ENCODE measurements around the gene GJB5.

DNA sequence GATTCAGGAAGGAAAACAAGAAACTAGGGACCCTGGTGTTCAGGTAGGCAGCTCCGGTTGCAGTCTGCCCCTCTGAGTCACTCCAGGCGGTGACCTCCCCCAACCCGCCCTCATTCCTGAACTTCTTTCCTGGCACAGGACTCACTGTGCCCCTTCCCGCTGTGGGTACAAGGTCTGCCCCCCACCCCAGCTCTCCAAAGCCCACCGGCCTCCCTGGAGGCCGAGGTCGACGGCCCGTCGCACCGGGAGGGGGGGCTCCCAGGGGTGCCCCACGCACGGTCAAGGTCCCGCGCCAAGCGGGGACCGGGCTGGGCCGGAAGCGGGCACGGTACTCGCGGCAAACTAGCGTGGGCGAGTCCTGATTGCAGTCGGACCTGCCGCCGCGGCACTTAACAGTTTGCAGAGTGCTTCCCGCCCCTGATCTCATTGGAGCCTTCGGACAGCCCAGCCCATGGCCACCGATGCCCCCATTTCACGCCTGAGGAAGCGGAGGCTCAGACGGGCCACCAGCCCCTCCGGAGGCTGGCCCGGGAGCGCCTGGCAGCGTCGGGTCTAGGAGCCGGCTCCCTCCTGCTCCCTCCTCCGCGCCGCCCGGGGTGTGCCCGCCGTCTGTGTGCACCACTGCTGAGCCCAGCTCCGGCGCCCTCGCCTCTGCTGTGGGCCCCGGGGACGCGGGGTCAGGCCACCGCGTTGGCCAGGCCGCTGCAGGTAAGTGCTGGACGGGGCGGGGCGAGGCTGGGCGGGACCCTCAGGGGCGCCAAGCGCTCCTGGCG is 26.4 kb downstream of the GJB5 start, which contains the start of gene GJB3:
- TF ChIP-seq POLR2AphosphoS5 (IDR thresholded peaks at IDR 0.05), result no peak
- TF ChIP-seq, protein P1, sequence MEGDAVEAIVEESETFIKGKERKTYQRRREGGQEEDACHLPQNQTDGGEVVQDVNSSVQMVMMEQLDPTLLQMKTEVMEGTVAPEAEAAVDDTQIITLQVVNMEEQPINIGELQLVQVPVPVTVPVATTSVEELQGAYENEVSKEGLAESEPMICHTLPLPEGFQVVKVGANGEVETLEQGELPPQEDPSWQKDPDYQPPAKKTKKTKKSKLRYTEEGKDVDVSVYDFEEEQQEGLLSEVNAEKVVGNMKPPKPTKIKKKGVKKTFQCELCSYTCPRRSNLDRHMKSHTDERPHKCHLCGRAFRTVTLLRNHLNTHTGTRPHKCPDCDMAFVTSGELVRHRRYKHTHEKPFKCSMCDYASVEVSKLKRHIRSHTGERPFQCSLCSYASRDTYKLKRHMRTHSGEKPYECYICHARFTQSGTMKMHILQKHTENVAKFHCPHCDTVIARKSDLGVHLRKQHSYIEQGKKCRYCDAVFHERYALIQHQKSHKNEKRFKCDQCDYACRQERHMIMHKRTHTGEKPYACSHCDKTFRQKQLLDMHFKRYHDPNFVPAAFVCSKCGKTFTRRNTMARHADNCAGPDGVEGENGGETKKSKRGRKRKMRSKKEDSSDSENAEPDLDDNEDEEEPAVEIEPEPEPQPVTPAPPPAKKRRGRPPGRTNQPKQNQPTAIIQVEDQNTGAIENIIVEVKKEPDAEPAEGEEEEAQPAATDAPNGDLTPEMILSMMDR (IDR thresholded peaks at IDR 0.05), result no peak
